PC-9 (cell line): ENCODE results near the gene MSL1. TPM values are rescaled to one million over a fixed set of nuclear protein-coding genes. Genes with fewer than 3 reads are reported as not detected.

Experiments
- BruUV-seq: library from RNA; stranded (reverse); fragments of 400-500 nt; replicated peaks from 2 replicates; lab custom pipeline; 2021; lab: Mats Ljungman, UMichigan
- CTCF ChIA-PET: fragments of 300-600 bp; sonication (Branson Sonifier 250); formaldehyde crosslinking; loops from one replicate; lab custom pipeline; 2022; ENCODE audit warnings: antibody characterized with exemption; lab: Charles Lee
- POLR2A ChIA-PET: fragments of 300-600 bp; sonication (Branson Sonifier 250); formaldehyde crosslinking; loops from one replicate; lab custom pipeline; 2022; ENCODE audit warnings: antibody characterized with exemption; ENCODE audit not compliant: unreplicated experiment; lab: Charles Lee
- DNase-seq, 2 experiments: peaks; one replicate each; pipeline versions ENCODE4 v3.0.0 to v3.0.0-alpha.2; 2015 to 2022; ENCODE audit warnings: mixed read lengths in 1 of 2
- H2AFZ ChIP-seq: fragments of 200-600 bp; sonication (generic); 2 replicates; pipeline ENCODE4 v1.8.1; 2017; ENCODE audit warnings: antibody characterized with exemption
- H3F3A ChIP-seq: fragments of 200-600 bp; sonication (generic); 2 replicates; pipeline ENCODE4 v1.8.1; 2017; ENCODE audit warnings: antibody characterized with exemption, mild to moderate bottlenecking, low read depth; ENCODE audit not compliant: insufficient read depth
- H3K27ac ChIP-seq: fragments of 200-600 bp; sonication (generic); 2 replicates; pipeline ENCODE4 v1.6.1; 2016; ENCODE audit warnings: mixed run types
- H3K27me3 ChIP-seq: fragments of 200-600 bp; sonication (generic); 2 replicates; pipeline ENCODE4 v1.6.1; 2016; ENCODE audit warnings: low read depth, mixed run types; ENCODE audit not compliant: insufficient read depth
- H3K36me3 ChIP-seq: fragments of 200-600 bp; sonication (generic); 2 replicates; pipeline ENCODE4 v1.6.1; 2016; ENCODE audit warnings: low read depth, mixed run types
- H3K4me1 ChIP-seq: fragments of 200-600 bp; sonication (generic); replicated peaks from 2 replicates; pipeline ENCODE4 v1.6.1; 2016; ENCODE audit warnings: mixed run types; ENCODE audit not compliant: insufficient read depth
- H3K4me2 ChIP-seq: fragments of 200-600 bp; sonication (generic); 2 replicates; pipeline ENCODE4 v1.6.1; 2017; ENCODE audit warnings: mixed run types
- H3K4me3 ChIP-seq: fragments of 200-600 bp; sonication (generic); 2 replicates; pipeline ENCODE4 v1.6.1; 2016; ENCODE audit warnings: mixed run types
- H3K79me2 ChIP-seq: fragments of 200-600 bp; sonication (generic); 2 replicates; pipeline ENCODE4 v1.6.1; 2017; ENCODE audit warnings: low read depth, mixed run types
- H3K9me2 ChIP-seq: fragments of 200-600 bp; sonication (generic); 2 replicates; pipeline ENCODE4 v1.8.1; 2017; ENCODE audit warnings: mild to moderate bottlenecking; ENCODE audit not compliant: insufficient read depth
- H3K9me3 ChIP-seq: fragments of 200-600 bp; sonication (generic); 2 replicates; pipeline ENCODE4 v1.8.1; 2016; ENCODE audit warnings: low read depth; ENCODE audit not compliant: insufficient read depth
- H4K20me1 ChIP-seq: fragments of 200-600 bp; sonication (generic); 2 replicates; pipeline ENCODE4 v1.8.1; 2017; ENCODE audit not compliant: insufficient read depth
- CTCF ChIP-seq: fragments of 200-600 bp; sonication (generic); conservative IDR thresholded peaks from 2 replicates; pipeline ENCODE4 v1.6.1; 2017; ENCODE audit warnings: mixed run types, antibody characterized with exemption, mild to moderate bottlenecking, moderate library complexity
- EZH2 ChIP-seq: fragments of 200-600 bp; sonication (generic); IDR thresholded peaks from 2 replicates; pipeline ENCODE4 v1.8.0; 2017; ENCODE audit warnings: antibody characterized with exemption, low read depth
- intact Hi-C: fragments of 100-400 bp; cut with micrococcal nuclease; formaldehyde crosslinking; loops from one replicate; pipeline ENCODE4 v1.10.0; 2022; ENCODE audit not compliant: unreplicated experiment
- total RNA-seq: library from RNA; stranded (reverse); gene quantifications from 2 replicates; pipeline ENCODE4 v1.2.3, GENCODE V29; 2021

MSL1 gene
- total RNA-seq, 1 experiment from 2014 or later = 61.8 TPM

DNA sequence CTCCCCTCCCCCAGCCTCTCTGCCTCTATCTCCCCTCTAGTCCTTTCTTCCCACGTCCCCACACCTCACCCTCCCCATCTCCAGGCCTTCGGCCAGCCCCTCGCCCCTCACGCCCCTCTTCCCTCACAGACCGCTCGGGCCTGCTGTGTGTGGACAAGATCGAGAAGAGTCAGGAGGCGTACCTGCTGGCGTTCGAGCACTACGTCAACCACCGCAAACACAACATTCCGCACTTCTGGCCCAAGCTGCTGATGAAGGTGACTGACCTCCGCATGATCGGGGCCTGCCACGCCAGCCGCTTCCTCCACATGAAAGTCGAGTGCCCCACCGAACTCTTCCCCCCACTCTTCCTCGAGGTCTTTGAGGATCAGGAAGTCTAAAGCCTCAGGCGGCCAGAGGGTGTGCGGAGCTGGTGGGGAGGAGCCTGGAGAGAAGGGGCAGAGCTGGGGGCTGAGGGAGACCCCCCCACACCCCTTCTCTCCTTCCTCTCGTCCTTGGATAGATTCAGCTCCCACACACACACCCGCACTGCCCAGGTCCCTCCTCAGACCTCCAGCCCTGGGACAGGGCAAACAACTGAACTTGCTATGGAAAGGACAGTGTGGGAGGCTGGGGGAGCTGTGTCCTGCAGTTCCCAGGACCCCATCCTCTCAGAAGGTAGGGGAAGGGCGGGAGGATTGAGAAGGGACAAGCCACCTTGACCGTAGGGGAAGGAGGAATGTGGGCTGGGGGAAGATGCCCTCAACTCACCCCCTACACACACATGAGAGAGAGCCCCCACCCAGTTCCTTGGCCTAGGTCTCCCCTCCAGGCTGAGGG, 32.5 kb upstream of the MSL1 start:
- ChIA-PET POLR2A (no interaction called here), CTCF (interaction anchor here (0.6 kb wide), 1 partner anchor 29 kb away, joined by 4 read pairs; no protein-coding TSS in a partner anchor)
- Histone ChIP-seq H3K4me1 (no peaks in the 10 kb centered on the region), H4K20me1 (no peaks in the 10 kb centered on the region), H3K4me3 (no peak overlapping the region), H3K79me2 (no peaks in the 10 kb centered on the region), H2AFZ (no peak overlapping the region), H3K9me2 (no peaks in the 10 kb centered on the region), H3K9me3 (no peaks in the 10 kb centered on the region), H3K27me3 (no peaks in the 10 kb centered on the region), H3K27ac (no peak overlapping the region), H3K4me2 (no peak overlapping the region), H3F3A (peaks cover 5% of the 10 kb centered on the region), H3K36me3 (no peaks in the 10 kb centered on the region)
- BruUV-seq = no TSS peak
- DNase-seq = no peak
- TF ChIP-seq EZH2 (no peak), CTCF (no peak)
- intact Hi-C loops = no loop called here

DNA sequence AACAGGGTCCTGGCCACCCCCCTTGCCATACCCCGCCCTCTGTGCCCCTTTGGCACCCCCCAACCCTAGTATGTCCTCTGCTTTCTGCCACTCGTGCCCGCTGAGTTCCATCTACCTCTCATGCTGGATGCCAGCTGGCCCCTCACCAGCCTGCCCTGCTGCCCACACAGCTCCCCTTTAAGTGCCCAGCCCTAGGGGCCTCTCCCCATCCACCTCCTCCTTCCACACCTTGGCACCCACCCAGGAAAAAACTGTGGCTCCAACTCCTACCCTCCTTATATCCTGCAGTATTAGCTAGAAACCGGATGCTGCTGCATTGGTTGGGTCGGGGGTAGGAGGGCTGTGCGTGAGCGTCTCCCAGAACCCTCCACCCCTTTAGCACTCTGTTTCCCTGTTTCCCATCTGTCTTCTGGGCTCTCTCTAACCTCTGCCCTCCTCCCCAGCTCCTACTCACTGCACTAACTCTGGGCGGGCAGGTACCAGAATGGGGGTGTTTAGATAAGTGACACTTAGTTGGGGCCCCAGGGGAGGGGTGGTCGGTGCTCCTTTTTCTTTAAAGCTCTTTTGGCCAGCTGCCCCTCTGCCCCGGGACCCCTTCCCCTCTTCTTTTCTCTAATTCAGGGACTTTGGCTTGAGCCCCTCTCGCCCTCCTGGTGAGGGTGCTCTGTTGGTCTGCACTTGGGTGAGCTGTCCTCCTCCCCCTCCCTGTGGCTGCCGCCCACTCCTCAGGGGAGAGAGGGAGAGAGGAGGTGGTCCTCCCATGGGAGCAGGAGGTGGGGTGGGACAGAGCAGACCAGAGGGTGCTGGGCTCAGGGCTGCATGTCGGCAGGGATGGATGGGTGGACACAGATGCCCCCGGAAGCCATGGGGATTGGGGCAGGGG, 31.3 kb upstream of the MSL1 start:
- Histone ChIP-seq H3F3A (no peaks in the 10 kb centered on the region), H3K9me2 (no peaks in the 10 kb centered on the region), H3K4me3 (no peak overlapping the region), H3K36me3 (peaks cover 7% of the 10 kb centered on the region; the same call in 1 of the 2 replicates), H4K20me1 (no peaks in the 10 kb centered on the region), H3K79me2 (no peaks in the 10 kb centered on the region), H3K27me3 (no peaks in the 10 kb centered on the region), H3K27ac (no peak overlapping the region), H3K4me1 (no peaks in the 10 kb centered on the region), H3K9me3 (no peaks in the 10 kb centered on the region), H3K4me2 (no peak overlapping the region), H2AFZ (no peak overlapping the region)
- ChIA-PET CTCF (no interaction called here), POLR2A (no interaction called here)
- DNase-seq = no peak
- BruUV-seq = no TSS peak
- intact Hi-C loops = no loop called here
- TF ChIP-seq EZH2 (no peak), CTCF (no peak)

GRCh38 chr17:40091691-40092397, 29.9 kb upstream of the MSL1 start:
- ChIA-PET CTCF (no interaction called here), POLR2A (no interaction called here)
- no TSS peak for BruUV-seq
- no peak overlapping the region for H2AFZ ChIP-seq
- no peaks in the 10 kb centered on the region; the same call in 1 of the 2 replicates for H3F3A ChIP-seq
- no peaks in the 10 kb centered on the region for H3K9me3 ChIP-seq
- intact Hi-C loops = no loop called here
- no peaks in the 10 kb centered on the region for H3K27me3 ChIP-seq
- no peaks in the 10 kb centered on the region for H3K79me2 ChIP-seq
- TF ChIP-seq CTCF (no peak), EZH2 (no peak)
- H4K20me1 ChIP-seq = no peaks in the 10 kb centered on the region
- H3K4me3 ChIP-seq = no peak overlapping the region
- no peak for DNase-seq
- no peak overlapping the region for H3K27ac ChIP-seq
- no peaks in the 10 kb centered on the region for H3K9me2 ChIP-seq
- H3K4me2 ChIP-seq = no peak overlapping the region
- H3K36me3 ChIP-seq = peaks cover 14% of the 10 kb centered on the region
- no peaks in the 10 kb centered on the region for H3K4me1 ChIP-seq
